ENCODE data around the gene SV2A.
"Not testable (repeated sequence)": the region's sequence is repeated elsewhere in the genome, so short reads cannot be mapped to it uniquely, and the experiment has no call there.

The SV2A gene

GRCh38 chr1:149917571-149918144 is at the start of gene SV2A:
TSS of gene SV2A (minus strand) at chr1:149917844. CDS start at chr1:149913840, 4,004 bp downstream.
- DNase-seq: peak; percentile 88 to 90

GRCh38 chr1:149967041-149967440 is 49.4 kb upstream of the SV2A start:
- DNase-seq: no peak

- DNase-seq: no peak
Observed at GRCh38 chr1:149966405-149966804, 48.8 kb upstream of the SV2A start.

GRCh38 chr1:149965440-149965839 is 47.8 kb upstream of the SV2A start:
- DNase-seq: no peak

GRCh38 chr1:149963358-149963757 is 45.7 kb upstream of the SV2A start:
- DNase-seq: no peak

GRCh38 chr1:149962736-149963135 is 45.1 kb upstream of the SV2A start:
- no peak for DNase-seq

GRCh38 chr1:149962039-149962647 is 44.5 kb upstream of the SV2A start:
- DNase-seq: peak; percentile 65 to 70

- DNase-seq: not testable (repeated sequence)
Observed at GRCh38 chr1:149957548-149957947, 39.9 kb upstream of the SV2A start.

GRCh38 chr1:149949911-149950310 is 32.3 kb upstream of the SV2A start:
- no peak for DNase-seq

- DNase-seq: no peak
Observed at GRCh38 chr1:149945206-149945605, 27.6 kb upstream of the SV2A start.

GRCh38 chr1:149942885-149943284 is 25.2 kb upstream of the SV2A start:
- no peak for DNase-seq

GRCh38 chr1:149942207-149942606 is 24.6 kb upstream of the SV2A start:
- peak; percentile 48 to 79 for DNase-seq

- DNase-seq: no peak
Observed at GRCh38 chr1:149940427-149940826, 22.8 kb upstream of the SV2A start.

GRCh38 chr1:149938668-149939003 is 21.0 kb upstream of the SV2A start:
- DNase-seq: not testable (repeated sequence)

GRCh38 chr1:149937759-149938158 is 20.1 kb upstream of the SV2A start:
- no peak for DNase-seq

GRCh38 chr1:149936992-149937705 is 19.5 kb upstream of the SV2A start:
- DNase-seq: no peak

- no peak for DNase-seq
Observed at GRCh38 chr1:149936170-149936991, 18.7 kb upstream of the SV2A start, which contains the start of gene MTMR11. TSS of gene MTMR11 (minus strand) at chr1:149936879. CDS start at chr1:149936647, 232 bp downstream.

GRCh38 chr1:149934356-149934755 is 16.7 kb upstream of the SV2A start:
- DNase-seq: no peak

GRCh38 chr1:149933208-149933607 is 15.6 kb upstream of the SV2A start:
- no peak for DNase-seq

GRCh38 chr1:149932474-149932873 is 14.8 kb upstream of the SV2A start:
- no peak for DNase-seq

- DNase-seq: no peak
Observed at GRCh38 chr1:149931212-149931790, 13.7 kb upstream of the SV2A start.

- DNase-seq: no peak
Observed at GRCh38 chr1:149929856-149930255, 12.2 kb upstream of the SV2A start.

- DNase-seq: no peak
Observed at GRCh38 chr1:149928401-149928724, 10.7 kb upstream of the SV2A start.
